Uterus (tissue), 2 donors: ENCODE measurements around the gene DLK2.

Experiments
- POLR2A ChIP-seq, 2 donors: fragments of 450-650 bp; IDR thresholded peaks; one replicate each; pipeline ENCODE4 v1.6.1; 2016; ENCODE audit warnings: antibody characterized with exemption in 2 of 2, mild to moderate bottlenecking in 1 of 2, moderate library complexity in 1 of 2
- TF ChIP-seq, protein P1 (sequence below), 4 experiments: fragments of 200-600 bp in 2 of 4; fragments of 450-650 bp in 2 of 4; sonication (generic) in 2 of 4; IDR thresholded peaks; one replicate each; pipeline ENCODE4 v1.5.1; 2016 to 2019; ENCODE audit warnings: antibody characterized with exemption in 4 of 4, mild to moderate bottlenecking in 2 of 4, moderate library complexity in 1 of 4

DNA sequence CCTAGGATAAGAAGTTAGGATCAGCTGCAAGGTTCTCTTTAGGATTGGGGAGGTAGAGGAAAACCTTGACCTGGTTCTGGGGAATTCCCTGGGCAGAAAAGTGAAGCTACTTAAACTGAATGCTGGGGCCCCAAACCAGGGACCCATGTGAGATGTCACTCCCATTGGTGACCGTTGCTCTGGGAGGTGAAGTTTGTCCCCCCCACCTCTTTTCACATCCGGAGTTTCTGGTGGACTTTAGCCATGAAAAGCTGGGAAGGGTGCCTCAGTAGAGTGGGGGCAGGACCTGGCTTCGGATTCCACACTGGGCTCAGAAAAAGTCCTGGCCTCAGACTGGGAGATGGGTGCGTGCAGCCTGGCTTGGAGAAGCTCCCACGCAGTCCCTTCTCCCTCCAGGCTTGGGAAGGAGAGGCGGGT lies 35.2 kb upstream of the DLK2 start:
- TF ChIP-seq, protein P1, sequence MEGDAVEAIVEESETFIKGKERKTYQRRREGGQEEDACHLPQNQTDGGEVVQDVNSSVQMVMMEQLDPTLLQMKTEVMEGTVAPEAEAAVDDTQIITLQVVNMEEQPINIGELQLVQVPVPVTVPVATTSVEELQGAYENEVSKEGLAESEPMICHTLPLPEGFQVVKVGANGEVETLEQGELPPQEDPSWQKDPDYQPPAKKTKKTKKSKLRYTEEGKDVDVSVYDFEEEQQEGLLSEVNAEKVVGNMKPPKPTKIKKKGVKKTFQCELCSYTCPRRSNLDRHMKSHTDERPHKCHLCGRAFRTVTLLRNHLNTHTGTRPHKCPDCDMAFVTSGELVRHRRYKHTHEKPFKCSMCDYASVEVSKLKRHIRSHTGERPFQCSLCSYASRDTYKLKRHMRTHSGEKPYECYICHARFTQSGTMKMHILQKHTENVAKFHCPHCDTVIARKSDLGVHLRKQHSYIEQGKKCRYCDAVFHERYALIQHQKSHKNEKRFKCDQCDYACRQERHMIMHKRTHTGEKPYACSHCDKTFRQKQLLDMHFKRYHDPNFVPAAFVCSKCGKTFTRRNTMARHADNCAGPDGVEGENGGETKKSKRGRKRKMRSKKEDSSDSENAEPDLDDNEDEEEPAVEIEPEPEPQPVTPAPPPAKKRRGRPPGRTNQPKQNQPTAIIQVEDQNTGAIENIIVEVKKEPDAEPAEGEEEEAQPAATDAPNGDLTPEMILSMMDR (IDR thresholded peaks at IDR 0.05), result no peak
- no peak for TF ChIP-seq POLR2A (IDR thresholded peaks at IDR 0.05)
